Limb (tissue), 2 donors: Measurements from ENCODE around the gene TRIM17.

Source experiments
- DNase-seq, 2 donors: peaks; one replicate each; pipeline ENCODE4 v3.0.0-alpha.2; 2016; ENCODE audit errors: extremely low spot score in 2 of 2

Gene TRIM17

DNA sequence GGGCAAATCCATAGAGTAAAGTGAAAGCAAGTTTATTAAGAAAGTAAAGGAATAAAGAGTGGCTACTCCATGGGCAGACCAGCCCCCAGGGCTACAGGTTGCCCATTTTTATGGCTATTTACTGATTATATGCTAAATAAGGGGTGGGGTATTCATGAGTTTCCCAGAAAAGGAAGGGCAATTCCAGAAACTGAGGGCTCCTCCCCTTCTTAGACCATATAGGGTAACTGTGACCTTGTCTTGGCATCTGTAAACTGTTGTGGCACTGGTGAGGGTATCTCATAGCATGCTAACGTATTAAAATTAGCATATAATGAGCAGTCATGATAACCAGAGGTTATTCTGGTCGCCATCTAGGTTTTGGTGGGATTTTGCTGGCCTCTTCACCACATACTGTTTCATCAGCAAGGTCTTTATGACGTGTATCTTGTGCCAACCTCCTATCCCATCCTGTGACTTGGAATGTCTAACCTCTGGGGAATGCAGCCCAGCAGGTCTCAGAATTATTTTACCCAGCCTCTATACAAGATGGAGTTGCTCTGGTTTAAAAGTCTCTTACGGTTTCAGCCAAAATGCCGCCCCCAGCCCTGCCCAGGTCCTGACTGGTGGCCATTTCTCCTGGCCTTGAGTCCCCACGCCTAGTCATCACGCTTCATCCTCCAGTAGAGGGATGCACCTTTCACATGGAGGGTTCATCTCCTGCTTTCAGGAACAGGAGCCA lies 982 bp upstream of the TRIM17 start:
- DNase-seq = no peak

GRCh38 chr1:228417061-228417460 lies 400 bp upstream of the TRIM17 start:
- DNase-seq = no peak

DNA sequence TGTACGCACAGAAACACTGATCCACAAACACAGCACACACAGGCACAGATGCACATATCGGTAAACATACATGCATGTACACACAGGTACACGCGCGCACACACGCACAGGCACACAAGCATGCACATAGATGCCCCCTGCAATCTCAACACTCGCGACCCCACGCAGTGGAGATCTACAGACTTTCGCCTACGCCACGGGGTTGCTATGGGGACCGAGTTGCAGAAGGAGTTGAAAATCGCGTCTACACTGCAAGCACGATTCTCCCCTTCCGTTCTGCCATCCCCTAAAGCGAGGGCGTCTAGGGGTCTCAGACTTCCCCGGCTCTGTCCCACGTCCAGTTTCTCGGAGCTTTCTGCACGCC lies 826 bp downstream of the TRIM17 start:
- DNase-seq = no peak

- DNase-seq = no peak
Observed at GRCh38 chr1:228415221-228415620, 1.4 kb downstream of the TRIM17 start.

- DNase-seq = no peak
Observed at GRCh38 chr1:228414511-228415211, 2.0 kb downstream of the TRIM17 start.

GRCh38 chr1:228413241-228414010 lies 3.2 kb downstream of the TRIM17 start:
- no peak for DNase-seq

GRCh38 chr1:228411548-228412430 lies 4.9 kb downstream of the TRIM17 start:
- DNase-seq = no peak

GRCh38 chr1:228411121-228411520 lies 5.5 kb downstream of the TRIM17 start:
- no peak for DNase-seq

DNA sequence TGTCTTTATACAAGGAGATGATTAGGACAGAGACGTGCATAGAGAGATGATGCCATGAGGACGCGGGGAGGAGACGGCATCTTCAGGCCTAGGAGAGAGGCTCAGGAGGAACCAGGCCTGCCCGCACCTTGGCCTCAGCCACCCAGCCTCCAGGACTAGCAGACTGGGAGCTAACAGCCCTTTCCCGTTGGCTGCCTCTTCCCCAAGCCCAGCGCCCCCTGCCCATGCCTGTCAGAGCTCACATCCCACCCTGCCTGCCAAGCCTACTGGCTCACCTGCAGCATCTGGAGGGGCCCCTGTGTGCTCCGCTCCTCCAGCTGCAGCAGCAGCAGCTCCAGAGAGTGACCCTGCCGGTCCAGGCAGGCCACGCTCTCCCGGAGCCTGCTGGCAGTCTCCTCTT lies 6.0 kb downstream of the TRIM17 start:
- no peak for DNase-seq

- DNase-seq = no peak
Observed at GRCh38 chr1:228410015-228410414, 6.6 kb downstream of the TRIM17 start.

- DNase-seq = no peak
Observed at GRCh38 chr1:228408869-228409805, 7.5 kb downstream of the TRIM17 start.

- no peak for DNase-seq
Observed at GRCh38 chr1:228408041-228408868, 8.4 kb downstream of the TRIM17 start.

DNA sequence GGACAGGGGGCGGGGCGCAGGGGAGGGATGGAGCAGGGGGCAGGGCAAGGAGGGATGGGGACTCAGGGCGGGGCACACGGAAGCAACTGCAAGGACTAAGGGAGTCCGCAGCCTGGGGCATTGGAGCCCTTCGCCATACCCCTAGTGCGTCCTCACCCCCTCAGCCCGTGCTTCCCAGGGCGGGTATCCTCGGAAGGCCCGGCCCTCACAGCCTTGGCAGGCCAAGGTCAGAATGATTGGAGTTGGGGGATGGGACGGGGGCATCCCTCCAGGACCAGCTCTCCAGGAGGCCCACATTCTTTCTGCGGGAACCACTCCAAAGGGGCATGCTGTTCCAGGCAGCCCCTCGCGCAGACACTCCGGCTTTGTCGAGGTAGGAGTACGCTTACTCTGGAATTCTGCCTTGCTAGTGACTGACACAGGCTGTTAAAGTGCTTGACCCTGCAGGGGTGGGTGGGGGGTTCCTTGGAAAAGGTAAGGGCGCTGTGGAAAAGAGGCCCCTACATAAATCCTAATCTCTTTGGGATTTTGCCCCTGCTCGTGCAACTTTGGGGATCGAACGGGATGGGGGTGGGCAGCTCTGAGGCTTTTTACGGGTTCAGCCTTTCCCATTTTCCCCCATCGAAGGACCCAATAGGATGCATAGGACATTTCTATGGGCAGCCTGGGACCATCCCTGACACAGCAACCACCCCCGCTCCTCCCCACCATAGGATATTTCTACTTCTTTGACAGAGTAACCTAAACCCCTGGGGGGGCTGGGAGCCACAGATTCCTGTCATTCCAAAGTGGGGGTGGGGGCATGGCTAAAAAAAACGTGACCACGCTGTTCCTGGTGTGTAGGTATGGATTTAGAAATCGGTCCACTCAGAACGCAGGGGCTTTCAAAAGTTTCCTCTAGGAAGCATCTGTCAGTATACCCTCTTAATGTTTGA lies 9.3 kb downstream of the TRIM17 start:
- no peak for DNase-seq

GRCh38 chr1:228405979-228406228 lies 10.8 kb downstream of the TRIM17 start:
- no peak for DNase-seq

- DNase-seq = no peak
Observed at GRCh38 chr1:228405200-228405978, 11.3 kb downstream of the TRIM17 start.

GRCh38 chr1:228404107-228404720 lies 12.4 kb downstream of the TRIM17 start:
- DNase-seq = no peak

DNA sequence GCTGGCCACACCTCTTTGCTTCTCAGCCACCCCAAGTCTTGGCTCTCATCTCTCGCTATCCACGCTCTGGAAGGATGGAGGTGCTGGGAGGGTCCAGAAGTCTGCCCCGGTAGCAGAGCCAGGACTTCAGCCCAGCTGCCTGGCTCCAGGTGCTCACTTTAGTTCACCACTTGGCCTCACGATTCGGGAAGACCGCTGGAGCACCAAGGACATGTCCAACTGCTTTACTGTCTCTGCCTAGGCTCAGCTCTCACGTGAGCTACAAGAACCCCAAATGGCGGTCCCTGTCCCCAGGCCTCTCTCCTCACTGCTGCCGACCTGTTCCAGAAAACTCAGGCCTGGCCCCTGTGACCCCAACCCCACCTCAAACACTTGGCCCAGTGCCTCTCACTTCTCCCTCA lies 13.4 kb downstream of the TRIM17 start:
- no peak for DNase-seq
